IMR-90 (cell line): ENCODE data around the gene LPO. TPM values are rescaled to one million over a fixed set of nuclear protein-coding genes. Genes with fewer than 3 reads are reported as not detected.

Experiments
- ATAC-seq: fragments of 200-7000 bp; cut with Tn5 transposase; 2 replicates; pipeline ENCODE4 v1.9.1; 2020; ENCODE audit warnings: low read depth, mild to moderate bottlenecking, moderate library complexity
- BruUV-seq: library from RNA; stranded (reverse); fragments of 400-500 nt; replicated peaks from 2 replicates; lab custom pipeline; 2021; lab: Mats Ljungman, UMichigan
- CTCF ChIA-PET: fragments of 300-600 bp; formaldehyde crosslinking; extraction: SDS; loops from one replicate; lab custom pipeline; 2021; ENCODE audit warnings: antibody characterized with exemption; lab: Yijun Ruan, JAX
- POLR2A ChIA-PET: fragments of 300-600 bp; sonication (Branson Sonifier 250); formaldehyde crosslinking; loops from one replicate; lab custom pipeline; 2022; ENCODE audit warnings: antibody characterized with exemption; ENCODE audit not compliant: unreplicated experiment; lab: Charles Lee
- DNase-seq: peaks from one replicate; pipeline ENCODE4 v3.0.0; 2013
- H2AFZ ChIP-seq: replicated peaks from 2 replicates; pipeline ENCODE3; 2013; ENCODE audit warnings: low read length, mild to moderate bottlenecking; ENCODE audit not compliant: poor library complexity
- H2AK5ac ChIP-seq: 2 replicates; pipeline ENCODE4 v1.6.1; 2013; ENCODE audit warnings: low read depth, low read length, inconsistent platforms
- H2AK9ac ChIP-seq: replicated peaks from 2 replicates; pipeline ENCODE3; 2013; ENCODE audit warnings: mild to moderate bottlenecking, low read depth, low read length, moderate library complexity; ENCODE audit not compliant: poor library complexity
- H2BK120ac ChIP-seq: 2 replicates; pipeline ENCODE4 v1.6.1; 2013; ENCODE audit warnings: low read depth, low read length, inconsistent platforms
- H2BK15ac ChIP-seq: 3 replicates; pipeline ENCODE4 v1.6.1; 2013; ENCODE audit warnings: low read depth, low read length, inconsistent platforms
- H2BK20ac ChIP-seq: 2 replicates; pipeline ENCODE4 v1.6.1; 2013; ENCODE audit warnings: low read depth, mild to moderate bottlenecking, inconsistent platforms, low read length, moderate library complexity
- H2BK5ac ChIP-seq: 2 replicates; pipeline ENCODE4 v1.6.1; 2013; ENCODE audit warnings: mild to moderate bottlenecking, low read depth, low read length, inconsistent platforms; ENCODE audit not compliant: poor library complexity, severe bottlenecking
- H3K14ac ChIP-seq: replicated peaks from 2 replicates; pipeline ENCODE4 v1.6.1; 2013; ENCODE audit warnings: low read depth, low read length, inconsistent platforms
- H3K18ac ChIP-seq: 2 replicates; pipeline ENCODE4 v1.6.1; 2013; ENCODE audit warnings: low read depth, low read length, control low read depth
- H3K23ac ChIP-seq: 2 replicates; pipeline ENCODE4 v1.6.1; 2013; ENCODE audit warnings: low read depth, low read length, inconsistent platforms
- H3K27ac ChIP-seq: 2 replicates; pipeline ENCODE4 v1.5.1; 2013; ENCODE audit warnings: mild to moderate bottlenecking, control low read depth, low read length; ENCODE audit not compliant: insufficient read depth
- H3K27me3 ChIP-seq: 2 replicates; pipeline ENCODE4 v1.6.1; 2013; ENCODE audit warnings: low read length; ENCODE audit not compliant: control insufficient read depth, insufficient read depth
- H3K36me3 ChIP-seq: 2 replicates; pipeline ENCODE4 v1.6.1; 2013; ENCODE audit warnings: low read length, mixed read lengths; ENCODE audit not compliant: control insufficient read depth, insufficient read depth
- H3K4ac ChIP-seq: 2 replicates; pipeline ENCODE4 v1.6.1; 2013; ENCODE audit warnings: low read depth, low read length, inconsistent platforms
- H3K4me1 ChIP-seq: 2 replicates; pipeline ENCODE4 v1.6.1; 2013; ENCODE audit warnings: low read length, mixed read lengths; ENCODE audit not compliant: control insufficient read depth, insufficient read depth
- H3K4me2 ChIP-seq: 2 replicates; pipeline ENCODE4 v1.6.1; 2013; ENCODE audit warnings: low read depth, mild to moderate bottlenecking, control low read depth, low read length, moderate library complexity
- H3K4me3 ChIP-seq: 2 replicates; pipeline ENCODE4 v1.5.1; 2013; ENCODE audit warnings: low read depth, mild to moderate bottlenecking, control low read depth, low read length, moderate library complexity; ENCODE audit not compliant: insufficient read depth
- H3K56ac ChIP-seq: 2 replicates; pipeline ENCODE4 v1.6.1; 2013; ENCODE audit warnings: low read length, inconsistent platforms; ENCODE audit not compliant: insufficient read depth; ENCODE audit errors: extremely low read depth
- H3K79me1 ChIP-seq, 2 experiments: 2 replicates each; pipeline ENCODE4 v1.6.1; 2013; ENCODE audit warnings: low read length in 2 of 2, inconsistent platforms in 1 of 2, low read depth in 1 of 2
- H3K9ac ChIP-seq: 2 replicates; pipeline ENCODE4 v1.6.1; 2013; ENCODE audit warnings: low read depth, low read length, control low read depth
- H3K9me1 ChIP-seq: 2 replicates; pipeline ENCODE4 v1.6.1; 2013; ENCODE audit warnings: low read length, inconsistent platforms; ENCODE audit not compliant: insufficient read depth
- H3K9me3 ChIP-seq: 2 replicates; pipeline ENCODE4 v1.6.1; 2013; ENCODE audit warnings: low read length; ENCODE audit not compliant: control insufficient read depth, insufficient read depth
- H4K20me1 ChIP-seq: 2 replicates; pipeline ENCODE4 v1.6.1; 2013; ENCODE audit warnings: low read length, inconsistent platforms; ENCODE audit not compliant: insufficient read depth
- H4K5ac ChIP-seq: 2 replicates; pipeline ENCODE4 v1.6.1; 2013; ENCODE audit warnings: mild to moderate bottlenecking, low read depth, low read length, control low read depth
- H4K8ac ChIP-seq, 2 experiments: 2 replicates each; pipeline ENCODE4 v1.6.1; 2013; ENCODE audit warnings: low read depth in 2 of 2, low read length in 2 of 2, control low read depth in 1 of 2, inconsistent platforms in 1 of 2
- H4K91ac ChIP-seq: 2 replicates; pipeline ENCODE4 v1.6.1; 2013; ENCODE audit warnings: low read depth, low read length, inconsistent platforms; ENCODE audit not compliant: insufficient read depth
- BHLHE40 ChIP-seq: fragments of 150-350 bp; IDR thresholded peaks from 2 replicates; pipeline ENCODE4 v1.6.1; 2016; ENCODE audit warnings: mild to moderate bottlenecking, low read depth, low read length
- CEBPB ChIP-seq: IDR thresholded peaks from 2 replicates; pipeline ENCODE4 v1.6.1; 2012; ENCODE audit warnings: low read depth, low read length, improper control_type of control experiment
- CHD1 ChIP-seq: IDR thresholded peaks from 2 replicates; pipeline ENCODE4 v1.6.1; 2012; ENCODE audit warnings: low read depth, low read length, improper control_type of control experiment
- CTCF ChIP-seq: conservative IDR thresholded peaks from 2 replicates; pipeline ENCODE4 v1.5.1; 2012; ENCODE audit warnings: mild to moderate bottlenecking, low read depth, low read length, improper control_type of control experiment
- MAFK ChIP-seq: IDR thresholded peaks from 2 replicates; pipeline ENCODE4 v1.6.1; 2012; ENCODE audit warnings: low read depth, low read length, improper control_type of control experiment
- MAZ ChIP-seq: IDR thresholded peaks from 2 replicates; pipeline ENCODE4 v1.6.1; 2012; ENCODE audit warnings: low read depth, mild to moderate bottlenecking, low read length, improper control_type of control experiment, moderate library complexity, borderline replicate concordance
- MXI1 ChIP-seq: IDR thresholded peaks from 2 replicates; pipeline ENCODE4 v1.6.1; 2012; ENCODE audit warnings: low read depth, mild to moderate bottlenecking, low read length, moderate library complexity, borderline replicate concordance
- NFE2L2 ChIP-seq: fragments of 150-350 bp; IDR thresholded peaks from 2 replicates; pipeline ENCODE4 v1.6.1; 2016; ENCODE audit warnings: low read depth, mild to moderate bottlenecking, low read length
- POLR2A ChIP-seq: IDR thresholded peaks from 2 replicates; pipeline ENCODE4 v1.6.1; 2012; ENCODE audit warnings: mild to moderate bottlenecking, low read depth, low read length
- RCOR1 ChIP-seq: IDR thresholded peaks from 2 replicates; pipeline ENCODE4 v1.6.1; 2012; ENCODE audit warnings: mild to moderate bottlenecking, low read length, improper control_type of control experiment; ENCODE audit not compliant: insufficient replicate concordance
- SMC3 ChIP-seq: fragments of 150-350 bp; IDR thresholded peaks from 2 replicates; pipeline ENCODE4 v1.6.1; 2016; ENCODE audit warnings: low read depth, mild to moderate bottlenecking, antibody characterized with exemption, low read length, moderate library complexity
- WGBS, 2 experiments: methylation state at CpG; one replicate each; pipeline versions ENCODE4 v1.1.5 to v1.1.7; 2013; ENCODE audit warnings: missing lambda C conversion rate in 2 of 2; ENCODE audit not compliant: insufficient read length in 1 of 2; ENCODE audit errors: extremely low coverage in 2 of 2; 5-methylcytosine and 5-hydroxymethylcytosine counted together
- dilution Hi-C: fragments of 300-500 bp; cut with HindIII; formaldehyde crosslinking; loops from one replicate; pipeline ENCODE4 v1.14.3; 2018; ENCODE audit warnings: low sequenced_read_pairs; ENCODE audit not compliant: unreplicated experiment
- in situ Hi-C: fragments of 300-500 bp; cut with MboI; formaldehyde crosslinking; loops from 3 replicates; pipeline ENCODE4 v1.14.3; 2019; ENCODE audit warnings: low sequenced_read_pairs, inconsistent platforms, mixed read lengths
- intact Hi-C: fragments of 100-400 bp; cut with micrococcal nuclease; formaldehyde crosslinking; loops from 2 replicates; pipeline ENCODE4 v1.10.0; 2022
- polyA plus RNA-seq, 3 experiments: library from polyadenylated mRNA; depleted of rRNA; stranded (reverse); fragments of >200 nt; gene quantifications; 2 replicates each; pipeline ENCODE4 v1.2.3, GENCODE V29; 2012; ENCODE audit warnings: low replicate concordance in 1 of 3
- total RNA-seq: library from RNA; depleted of rRNA; stranded (reverse); fragments of >200 nt; gene quantifications from 2 replicates; pipeline ENCODE4 v1.2.3, GENCODE V29; 2012
- TF ChIP-seq, protein P1 (sequence below): fragments of 150-350 bp; IDR thresholded peaks from 2 replicates; pipeline ENCODE4 v1.6.1; 2016; ENCODE audit warnings: low read depth, mild to moderate bottlenecking, low read length, moderate library complexity, borderline replicate concordance

The LPO gene
- total and polyA plus RNA-seq, 2 of the 4 experiments (the other 2 are of a cell fraction): not detected

GRCh38 chr17:58268326-58268725 is 29.9 kb downstream of the LPO start:
- no peaks in the 10 kb centered on the region for H3K9me1 ChIP-seq
- H2BK15ac ChIP-seq: no peak overlapping the region
- no peak overlapping the region for H3K23ac ChIP-seq
- ATAC-seq (no peak), DNase-seq (no peak)
- intact Hi-C loops (no loop called here), dilution Hi-C loops (no loop called here), in situ Hi-C loops (no loop called here)
- ChIA-PET POLR2A (no interaction called here), CTCF (interaction anchor here (1.2 kb wide), 1 partner anchor 19 kb away, joined by 3 read pairs; no protein-coding TSS in a partner anchor)
- H3K9ac ChIP-seq: no peak overlapping the region
- H3K56ac ChIP-seq: no peak overlapping the region
- no peak overlapping the region for H2BK20ac ChIP-seq
- no peak for TF ChIP-seq MAFK
- TF ChIP-seq NFE2L2: no peak
- no peak for TF ChIP-seq CHD1
- TF ChIP-seq MXI1: no peak
- no peak for TF ChIP-seq SMC3
- no peak for TF ChIP-seq MAZ
- no peak for TF ChIP-seq POLR2A
- no peak for TF ChIP-seq BHLHE40
- no peak for TF ChIP-seq CTCF
- no peak for TF ChIP-seq CEBPB
- TF ChIP-seq RCOR1: no peak
- TF ChIP-seq, protein P1, sequence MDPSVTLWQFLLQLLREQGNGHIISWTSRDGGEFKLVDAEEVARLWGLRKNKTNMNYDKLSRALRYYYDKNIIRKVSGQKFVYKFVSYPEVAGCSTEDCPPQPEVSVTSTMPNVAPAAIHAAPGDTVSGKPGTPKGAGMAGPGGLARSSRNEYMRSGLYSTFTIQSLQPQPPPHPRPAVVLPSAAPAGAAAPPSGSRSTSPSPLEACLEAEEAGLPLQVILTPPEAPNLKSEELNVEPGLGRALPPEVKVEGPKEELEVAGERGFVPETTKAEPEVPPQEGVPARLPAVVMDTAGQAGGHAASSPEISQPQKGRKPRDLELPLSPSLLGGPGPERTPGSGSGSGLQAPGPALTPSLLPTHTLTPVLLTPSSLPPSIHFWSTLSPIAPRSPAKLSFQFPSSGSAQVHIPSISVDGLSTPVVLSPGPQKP: no peak
- H2AFZ ChIP-seq: no peak overlapping the region
- H3K36me3 ChIP-seq: no peaks in the 10 kb centered on the region
- H3K4ac ChIP-seq: no peak overlapping the region
- H2AK9ac ChIP-seq: no peak overlapping the region
- no peak overlapping the region for H3K4me2 ChIP-seq
- H3K4me1 ChIP-seq: no peaks in the 10 kb centered on the region
- WGBS, 2 experiments: 56% methylated on average over 3 of the region's 12 CpGs; no CpG with 5 or more reads in 1 of the 2 experiments
- no peak overlapping the region for H2BK120ac ChIP-seq
- no peak overlapping the region for H3K14ac ChIP-seq
- no peak overlapping the region for H2AK5ac ChIP-seq
- no peak overlapping the region for H2BK5ac ChIP-seq
- H3K18ac ChIP-seq: no peak overlapping the region
- no peak overlapping the region for H3K4me3 ChIP-seq
- no peak overlapping the region for H3K27ac ChIP-seq
- no peaks in the 10 kb centered on the region for H3K9me3 ChIP-seq
- no peak overlapping the region for H4K5ac ChIP-seq
- H3K79me1 ChIP-seq: no peaks in the 10 kb centered on the region
- H4K8ac ChIP-seq: no peak overlapping the region
- H3K27me3 ChIP-seq: peaks cover 6% of the 10 kb centered on the region
- BruUV-seq: no TSS peak
- H4K91ac ChIP-seq: no peak overlapping the region
- H4K20me1 ChIP-seq: no peaks in the 10 kb centered on the region
